LNCAP (cell line): ENCODE data around the gene RPLP2.

Source experiments
- CTCF ChIP-seq: fragments of 450-650 bp; IDR thresholded peaks from 2 replicates; pipeline ENCODE4 v1.5.1; 2017; ENCODE audit warnings: mild to moderate bottlenecking

The RPLP2 gene

GRCh38 chr11:824942-825341 is 15.2 kb downstream of the RPLP2 start:
- TF ChIP-seq CTCF = no peak

GRCh38 chr11:825366-826226 is 15.8 kb downstream of the RPLP2 start:
- no peak for TF ChIP-seq CTCF

- TF ChIP-seq CTCF = no peak
These were observed 16.5 kb downstream of the RPLP2 start for GRCh38 chr11:826227-826621.

- no peak for TF ChIP-seq CTCF
These were observed 17.0 kb downstream of the RPLP2 start for GRCh38 chr11:826836-827145.

- no peak for TF ChIP-seq CTCF
These were observed 17.6 kb downstream of the RPLP2 start for GRCh38 chr11:827146-827896.

- TF ChIP-seq CTCF = no peak
These were observed 18.1 kb downstream of the RPLP2 start, which contains the start of gene CRACR2B for GRCh38 chr11:827897-828192. Gene CRACR2B (plus strand): TSS chr11:827919. CDS start chr11:828608, 689 bp downstream.

- TF ChIP-seq CTCF = no peak
These were observed 18.9 kb downstream of the RPLP2 start for GRCh38 chr11:828506-829175.
